GM18508 (cell line): ENCODE results near the gene ESRP2.

Experiments used
- ATAC-seq: cut with Tn5 transposase; IDR thresholded peaks from one replicate; pipeline ENCODE4 v1.9.1; 2021; ENCODE audit warnings: moderate number of reproducible peaks; ENCODE audit not compliant: insufficient read depth, unreplicated experiment

The ESRP2 gene

DNA sequence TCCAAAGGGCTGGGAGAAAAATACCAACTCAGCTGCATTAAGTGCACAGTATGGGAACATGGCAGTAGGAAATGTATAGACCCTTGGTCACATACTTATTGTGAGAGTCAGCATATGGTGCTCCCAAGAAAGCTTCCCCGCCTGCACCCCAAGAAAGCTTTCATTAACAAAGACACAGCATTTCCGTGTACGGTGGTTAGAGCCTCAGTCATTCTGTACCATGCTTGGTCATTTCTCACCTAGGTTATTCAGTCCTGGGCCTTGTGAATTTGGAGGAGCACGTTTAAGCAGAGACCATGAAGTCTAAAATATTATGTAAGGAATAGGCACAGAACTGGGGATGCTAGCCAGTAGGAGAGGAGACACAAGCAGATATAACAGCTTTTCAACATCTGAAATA, 56.1 kb downstream of the ESRP2 start:
- no peak for ATAC-seq

DNA sequence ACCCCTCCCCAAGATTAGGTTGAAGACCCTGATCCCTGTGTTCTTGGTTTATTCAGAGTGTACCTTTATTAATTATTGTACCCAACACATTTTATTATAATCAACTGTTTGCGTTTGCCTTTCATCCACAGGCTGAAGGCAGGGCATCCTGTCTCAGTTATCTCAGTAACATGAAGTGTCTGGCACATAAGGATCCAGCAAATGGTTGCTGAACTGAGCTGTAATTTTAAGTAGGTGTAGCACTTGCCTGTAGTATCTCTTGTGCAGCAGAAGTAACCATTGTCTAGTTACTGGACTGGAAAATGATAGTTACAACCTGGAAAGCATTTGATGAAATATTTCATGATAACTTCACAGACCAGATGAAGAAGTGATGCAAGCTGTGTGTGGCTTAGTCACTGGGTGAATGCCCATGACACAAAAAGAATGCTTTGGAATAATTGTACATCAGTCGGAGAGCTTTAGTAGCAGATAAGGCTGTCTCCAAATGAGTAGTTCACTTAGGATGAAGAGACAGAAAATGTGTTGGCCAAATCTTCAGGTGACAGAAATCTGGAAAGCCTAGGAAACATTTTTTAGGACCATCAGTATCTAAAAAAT, 56.6 kb downstream of the ESRP2 start:
- no peak for ATAC-seq
